ENCODE measurements around the gene PROC.
"Not testable (repeated sequence)": the region's sequence is repeated elsewhere in the genome, so short reads cannot be mapped to it uniquely, and the experiment has no call there.

The PROC gene

GRCh38 chr2:127429291-127429690 is 11.1 kb downstream of the PROC start:
- DNase-seq, result no peak

GRCh38 chr2:127429844-127430425 is 11.7 kb downstream of the PROC start:
- DNase-seq, result peak; percentile 88

- no peak for DNase-seq
Observed at GRCh38 chr2:127431408-127432023, 13.3 kb downstream of the PROC start.

- no peak for DNase-seq
Observed at GRCh38 chr2:127434515-127434914, 16.3 kb downstream of the PROC start.

GRCh38 chr2:127437056-127437455 is 18.8 kb downstream of the PROC start:
- no peak for DNase-seq

GRCh38 chr2:127437781-127438726 is 19.8 kb downstream of the PROC start:
- no peak for DNase-seq

- no peak for DNase-seq
Observed at GRCh38 chr2:127439343-127439742, 21.1 kb downstream of the PROC start.

- DNase-seq, result no peak
Observed at GRCh38 chr2:127448526-127448925, 30.3 kb downstream of the PROC start.

- no peak for DNase-seq
Observed at GRCh38 chr2:127449414-127449813, 31.2 kb downstream of the PROC start.

- DNase-seq, result no peak
Observed at GRCh38 chr2:127449898-127450297, 31.7 kb downstream of the PROC start.

GRCh38 chr2:127451981-127452380 is 33.8 kb downstream of the PROC start:
- DNase-seq, result peak; percentile 12

GRCh38 chr2:127452423-127452822 is 34.2 kb downstream of the PROC start:
- not testable (repeated sequence) for DNase-seq

GRCh38 chr2:127453013-127453391 is 34.8 kb downstream of the PROC start:
- DNase-seq, result no peak

- DNase-seq, result peak; percentile 85
Observed at GRCh38 chr2:127453392-127454171, 35.4 kb downstream of the PROC start.

- DNase-seq, result peak; percentile 86
Observed at GRCh38 chr2:127454595-127455565, 36.7 kb downstream of the PROC start.

GRCh38 chr2:127455566-127456493 is 37.6 kb downstream of the PROC start:
- DNase-seq, result peak; percentile 61

- DNase-seq, result no peak
Observed at GRCh38 chr2:127456960-127457359, 38.7 kb downstream of the PROC start.

GRCh38 chr2:127462461-127462860 is 44.2 kb downstream of the PROC start:
- DNase-seq, result no peak

- peak; percentile 46 for DNase-seq
Observed at GRCh38 chr2:127463155-127463991, 45.1 kb downstream of the PROC start.
